GM23248 (cell line): ENCODE results near the gene DAO.

Source experiments
- EZH2 ChIP-seq: fragments of 200-600 bp; sonication (generic); IDR thresholded peaks from 2 replicates; pipeline ENCODE4 v1.6.1; 2018; ENCODE audit warnings: antibody characterized with exemption, mild to moderate bottlenecking; ENCODE audit not compliant: insufficient read depth, poor library complexity, severe bottlenecking
- EZH2phosphoT487 ChIP-seq: fragments of 200-600 bp; sonication (generic); IDR thresholded peaks from 2 replicates; pipeline ENCODE4 v1.6.1; 2018; ENCODE audit warnings: antibody characterized with exemption, moderate library complexity, mild to moderate bottlenecking, low read depth; ENCODE audit not compliant: insufficient read depth

DNA sequence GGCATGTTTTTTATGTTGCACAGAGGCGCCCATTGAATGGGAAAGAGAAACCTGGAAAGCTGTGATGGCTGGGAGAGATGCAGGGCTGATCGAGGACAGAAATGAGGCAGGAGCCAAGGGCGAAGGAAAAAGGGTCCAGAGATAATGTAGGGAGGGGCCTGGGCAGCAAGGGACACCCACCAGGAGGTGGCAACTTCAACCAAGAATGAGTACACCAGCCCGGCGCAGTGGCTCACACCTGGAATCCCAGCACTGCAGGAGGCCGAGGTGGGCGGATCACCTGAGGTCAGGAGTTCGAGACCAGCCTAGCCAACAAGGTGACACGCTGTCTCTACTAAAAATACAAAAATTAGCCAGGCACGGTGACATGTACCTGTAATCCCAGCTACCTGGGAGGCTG, 26.5 kb upstream of the DAO start:
- TF ChIP-seq EZH2 (no peak), EZH2phosphoT487 (no peak)
